IMR-90 (cell line): ENCODE measurements around the gene UBXN2A. TPM values are rescaled to one million over a fixed set of nuclear protein-coding genes. Genes with fewer than 3 reads are reported as not detected.

Experiments
- ATAC-seq: fragments of 200-7000 bp; cut with Tn5 transposase; 2 replicates; pipeline ENCODE4 v1.9.1; 2020; ENCODE audit warnings: low read depth, mild to moderate bottlenecking, moderate library complexity
- BruUV-seq: library from RNA; stranded (reverse); fragments of 400-500 nt; replicated peaks from 2 replicates; lab custom pipeline; 2021; lab: Mats Ljungman, UMichigan
- CTCF ChIA-PET: fragments of 300-600 bp; formaldehyde crosslinking; extraction: SDS; loops from one replicate; lab custom pipeline; 2021; ENCODE audit warnings: antibody characterized with exemption; lab: Yijun Ruan, JAX
- POLR2A ChIA-PET: fragments of 300-600 bp; sonication (Branson Sonifier 250); formaldehyde crosslinking; loops from one replicate; lab custom pipeline; 2022; ENCODE audit warnings: antibody characterized with exemption; ENCODE audit not compliant: unreplicated experiment; lab: Charles Lee
- DNase-seq: peaks from one replicate; pipeline ENCODE4 v3.0.0; 2013
- H2AFZ ChIP-seq: replicated peaks from 2 replicates; pipeline ENCODE3; 2013; ENCODE audit warnings: low read length, mild to moderate bottlenecking; ENCODE audit not compliant: poor library complexity
- H2AK5ac ChIP-seq: 2 replicates; pipeline ENCODE4 v1.6.1; 2013; ENCODE audit warnings: low read depth, low read length, inconsistent platforms
- H2AK9ac ChIP-seq: replicated peaks from 2 replicates; pipeline ENCODE3; 2013; ENCODE audit warnings: mild to moderate bottlenecking, low read depth, low read length, moderate library complexity; ENCODE audit not compliant: poor library complexity
- H2BK120ac ChIP-seq: 2 replicates; pipeline ENCODE4 v1.6.1; 2013; ENCODE audit warnings: low read depth, low read length, inconsistent platforms
- H2BK15ac ChIP-seq: 3 replicates; pipeline ENCODE4 v1.6.1; 2013; ENCODE audit warnings: low read depth, low read length, inconsistent platforms
- H2BK20ac ChIP-seq: 2 replicates; pipeline ENCODE4 v1.6.1; 2013; ENCODE audit warnings: low read depth, mild to moderate bottlenecking, inconsistent platforms, low read length, moderate library complexity
- H2BK5ac ChIP-seq: 2 replicates; pipeline ENCODE4 v1.6.1; 2013; ENCODE audit warnings: mild to moderate bottlenecking, low read depth, low read length, inconsistent platforms; ENCODE audit not compliant: poor library complexity, severe bottlenecking
- H3K14ac ChIP-seq: replicated peaks from 2 replicates; pipeline ENCODE4 v1.6.1; 2013; ENCODE audit warnings: low read depth, low read length, inconsistent platforms
- H3K18ac ChIP-seq: 2 replicates; pipeline ENCODE4 v1.6.1; 2013; ENCODE audit warnings: low read depth, low read length, control low read depth
- H3K23ac ChIP-seq: 2 replicates; pipeline ENCODE4 v1.6.1; 2013; ENCODE audit warnings: low read depth, low read length, inconsistent platforms
- H3K27ac ChIP-seq: 2 replicates; pipeline ENCODE4 v1.5.1; 2013; ENCODE audit warnings: mild to moderate bottlenecking, control low read depth, low read length; ENCODE audit not compliant: insufficient read depth
- H3K27me3 ChIP-seq: 2 replicates; pipeline ENCODE4 v1.6.1; 2013; ENCODE audit warnings: low read length; ENCODE audit not compliant: control insufficient read depth, insufficient read depth
- H3K36me3 ChIP-seq: 2 replicates; pipeline ENCODE4 v1.6.1; 2013; ENCODE audit warnings: low read length, mixed read lengths; ENCODE audit not compliant: control insufficient read depth, insufficient read depth
- H3K4ac ChIP-seq: 2 replicates; pipeline ENCODE4 v1.6.1; 2013; ENCODE audit warnings: low read depth, low read length, inconsistent platforms
- H3K4me1 ChIP-seq: 2 replicates; pipeline ENCODE4 v1.6.1; 2013; ENCODE audit warnings: low read length, mixed read lengths; ENCODE audit not compliant: control insufficient read depth, insufficient read depth
- H3K4me2 ChIP-seq: 2 replicates; pipeline ENCODE4 v1.6.1; 2013; ENCODE audit warnings: low read depth, mild to moderate bottlenecking, control low read depth, low read length, moderate library complexity
- H3K4me3 ChIP-seq: 2 replicates; pipeline ENCODE4 v1.5.1; 2013; ENCODE audit warnings: low read depth, mild to moderate bottlenecking, control low read depth, low read length, moderate library complexity; ENCODE audit not compliant: insufficient read depth
- H3K56ac ChIP-seq: 2 replicates; pipeline ENCODE4 v1.6.1; 2013; ENCODE audit warnings: low read length, inconsistent platforms; ENCODE audit not compliant: insufficient read depth; ENCODE audit errors: extremely low read depth
- H3K79me1 ChIP-seq, 2 experiments: 2 replicates each; pipeline ENCODE4 v1.6.1; 2013; ENCODE audit warnings: low read length in 2 of 2, inconsistent platforms in 1 of 2, low read depth in 1 of 2
- H3K9ac ChIP-seq: 2 replicates; pipeline ENCODE4 v1.6.1; 2013; ENCODE audit warnings: low read depth, low read length, control low read depth
- H3K9me1 ChIP-seq: 2 replicates; pipeline ENCODE4 v1.6.1; 2013; ENCODE audit warnings: low read length, inconsistent platforms; ENCODE audit not compliant: insufficient read depth
- H3K9me3 ChIP-seq: 2 replicates; pipeline ENCODE4 v1.6.1; 2013; ENCODE audit warnings: low read length; ENCODE audit not compliant: control insufficient read depth, insufficient read depth
- H4K20me1 ChIP-seq: 2 replicates; pipeline ENCODE4 v1.6.1; 2013; ENCODE audit warnings: low read length, inconsistent platforms; ENCODE audit not compliant: insufficient read depth
- H4K5ac ChIP-seq: 2 replicates; pipeline ENCODE4 v1.6.1; 2013; ENCODE audit warnings: mild to moderate bottlenecking, low read depth, low read length, control low read depth
- H4K8ac ChIP-seq, 2 experiments: 2 replicates each; pipeline ENCODE4 v1.6.1; 2013; ENCODE audit warnings: low read depth in 2 of 2, low read length in 2 of 2, control low read depth in 1 of 2, inconsistent platforms in 1 of 2
- H4K91ac ChIP-seq: 2 replicates; pipeline ENCODE4 v1.6.1; 2013; ENCODE audit warnings: low read depth, low read length, inconsistent platforms; ENCODE audit not compliant: insufficient read depth
- MXI1 ChIP-seq: IDR thresholded peaks from 2 replicates; pipeline ENCODE4 v1.6.1; 2012; ENCODE audit warnings: low read depth, mild to moderate bottlenecking, low read length, moderate library complexity, borderline replicate concordance
- WGBS, 2 experiments: methylation state at CpG; one replicate each; pipeline versions ENCODE4 v1.1.5 to v1.1.7; 2013; ENCODE audit warnings: missing lambda C conversion rate in 2 of 2; ENCODE audit not compliant: insufficient read length in 1 of 2; ENCODE audit errors: extremely low coverage in 2 of 2; 5-methylcytosine and 5-hydroxymethylcytosine counted together
- dilution Hi-C: fragments of 300-500 bp; cut with HindIII; formaldehyde crosslinking; loops from one replicate; pipeline ENCODE4 v1.14.3; 2018; ENCODE audit warnings: low sequenced_read_pairs; ENCODE audit not compliant: unreplicated experiment
- in situ Hi-C: fragments of 300-500 bp; cut with MboI; formaldehyde crosslinking; loops from 3 replicates; pipeline ENCODE4 v1.14.3; 2019; ENCODE audit warnings: low sequenced_read_pairs, inconsistent platforms, mixed read lengths
- intact Hi-C: fragments of 100-400 bp; cut with micrococcal nuclease; formaldehyde crosslinking; loops from 2 replicates; pipeline ENCODE4 v1.10.0; 2022
- polyA plus RNA-seq, 3 experiments: library from polyadenylated mRNA; depleted of rRNA; stranded (reverse); fragments of >200 nt; gene quantifications; 2 replicates each; pipeline ENCODE4 v1.2.3, GENCODE V29; 2012; ENCODE audit warnings: low replicate concordance in 1 of 3
- total RNA-seq: library from RNA; depleted of rRNA; stranded (reverse); fragments of >200 nt; gene quantifications from 2 replicates; pipeline ENCODE4 v1.2.3, GENCODE V29; 2012

Gene UBXN2A
- total and polyA plus RNA-seq, 2 of the 4 experiments (the other 2 are of a cell fraction) = 4.6 to 7.7 TPM

- no peak overlapping the region for H4K5ac ChIP-seq
- H3K4me1 ChIP-seq = no peaks in the 10 kb centered on the region
- H2BK120ac ChIP-seq = no peak overlapping the region
- no peak overlapping the region for H2BK15ac ChIP-seq
- peaks cover 6% of the 10 kb centered on the region for H3K36me3 ChIP-seq
- H2BK5ac ChIP-seq = no peak overlapping the region
- H3K9me1 ChIP-seq = peaks cover 4% of the 10 kb centered on the region; the same call in 1 of the 2 replicates
- H3K4me2 ChIP-seq = no peak overlapping the region
- dilution Hi-C loops (no loop called here), in situ Hi-C loops (no loop called here), intact Hi-C loops (no loop called here)
- no peak overlapping the region for H3K27ac ChIP-seq
- no TSS peak for BruUV-seq
- POLR2A ChIA-PET = no interaction called here
- no peak for DNase-seq
- H3K18ac ChIP-seq = no peak overlapping the region
- CTCF ChIA-PET = no interaction called here
- peaks cover 0 to 10% of the 10 kb centered on the region in 2 experiments; a peak in 1 of 4 replicates for H3K79me1 ChIP-seq
- H3K27me3 ChIP-seq = no peaks in the 10 kb centered on the region
- no peak overlapping the region for H2AFZ ChIP-seq
- H3K23ac ChIP-seq = no peak overlapping the region
- no peak for TF ChIP-seq MXI1
- H4K20me1 ChIP-seq = no peaks in the 10 kb centered on the region
- H2BK20ac ChIP-seq = no peak overlapping the region
- no peak overlapping the region for H3K9ac ChIP-seq
- no peak overlapping the region for H4K91ac ChIP-seq
- H3K4ac ChIP-seq = no peak overlapping the region
- no peak for ATAC-seq
- no CpG with 5 or more reads among the region's 1 CpG for WGBS, 2 experiments
- H3K14ac ChIP-seq = no peak overlapping the region
- no peak overlapping the region for H3K4me3 ChIP-seq
- H2AK9ac ChIP-seq = no peak overlapping the region
- H3K56ac ChIP-seq = no peak overlapping the region
- no peak overlapping the region for H2AK5ac ChIP-seq
- H4K8ac ChIP-seq = no peak overlapping the region
- no peaks in the 10 kb centered on the region for H3K9me3 ChIP-seq
These were observed 52.7 kb downstream of the UBXN2A start for GRCh38 chr2:23992931-23993330.
